ENCODE measurements around the gene UPK3B.
"Not testable (repeated sequence)": the region's sequence is repeated elsewhere in the genome, so short reads cannot be mapped to it uniquely, and the experiment has no call there.

UPK3B gene

DNA sequence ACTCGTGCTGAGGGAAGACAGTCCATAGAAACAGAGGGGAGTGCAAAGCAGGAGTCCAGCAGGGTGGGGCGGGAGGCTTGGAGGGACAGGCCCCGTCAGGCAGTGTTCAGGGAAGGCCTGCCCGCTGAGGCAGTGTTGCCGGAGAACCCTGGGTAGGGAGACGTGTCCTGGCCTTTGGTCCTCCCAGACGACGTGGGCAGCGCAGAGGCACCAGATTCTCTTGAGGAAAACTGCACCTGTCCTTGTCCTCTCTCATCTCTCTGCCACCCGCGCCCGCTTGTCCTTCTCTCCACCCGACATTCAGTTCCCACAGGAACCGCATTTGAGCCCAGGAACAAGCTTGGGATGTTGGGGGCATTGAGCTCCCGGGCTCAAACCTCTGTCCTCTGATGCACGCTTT is 14.6 kb upstream of the UPK3B start:
- DNase-seq, result not testable (repeated sequence)

DNA sequence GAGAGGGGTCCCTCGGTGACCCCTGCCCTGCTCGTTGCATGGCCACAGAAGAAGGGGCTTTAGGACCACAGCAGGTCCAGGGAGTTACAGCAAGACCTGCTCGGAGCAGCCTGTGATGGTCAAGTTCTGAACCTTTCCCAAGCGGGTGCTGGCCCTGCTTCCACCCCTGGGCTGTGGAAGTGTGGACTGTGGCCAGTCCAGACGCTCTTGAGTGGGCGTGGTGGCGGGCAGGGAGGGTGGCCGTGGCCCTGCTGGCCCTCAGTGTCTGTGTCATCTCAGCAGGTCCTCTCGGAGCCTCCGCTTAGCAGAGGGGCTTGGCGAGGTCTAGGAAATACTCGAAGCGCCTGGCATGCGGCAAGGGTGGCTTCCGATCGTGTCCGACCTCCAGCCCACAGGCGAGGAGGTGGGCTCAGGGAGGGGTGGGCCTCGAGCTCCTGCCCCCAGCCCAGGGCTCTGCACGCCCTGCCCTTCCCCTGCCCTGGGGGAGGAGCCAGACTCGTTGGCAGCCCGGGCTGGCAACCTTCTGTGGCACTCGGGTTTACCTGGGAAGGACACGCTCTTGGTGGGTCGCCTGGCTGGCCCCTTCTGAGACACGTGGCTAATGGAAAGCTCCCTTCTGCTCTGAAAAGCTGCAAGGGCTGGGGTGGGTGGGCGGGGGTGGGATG is 12.3 kb upstream of the UPK3B start:
- not testable (repeated sequence) for DNase-seq

DNA sequence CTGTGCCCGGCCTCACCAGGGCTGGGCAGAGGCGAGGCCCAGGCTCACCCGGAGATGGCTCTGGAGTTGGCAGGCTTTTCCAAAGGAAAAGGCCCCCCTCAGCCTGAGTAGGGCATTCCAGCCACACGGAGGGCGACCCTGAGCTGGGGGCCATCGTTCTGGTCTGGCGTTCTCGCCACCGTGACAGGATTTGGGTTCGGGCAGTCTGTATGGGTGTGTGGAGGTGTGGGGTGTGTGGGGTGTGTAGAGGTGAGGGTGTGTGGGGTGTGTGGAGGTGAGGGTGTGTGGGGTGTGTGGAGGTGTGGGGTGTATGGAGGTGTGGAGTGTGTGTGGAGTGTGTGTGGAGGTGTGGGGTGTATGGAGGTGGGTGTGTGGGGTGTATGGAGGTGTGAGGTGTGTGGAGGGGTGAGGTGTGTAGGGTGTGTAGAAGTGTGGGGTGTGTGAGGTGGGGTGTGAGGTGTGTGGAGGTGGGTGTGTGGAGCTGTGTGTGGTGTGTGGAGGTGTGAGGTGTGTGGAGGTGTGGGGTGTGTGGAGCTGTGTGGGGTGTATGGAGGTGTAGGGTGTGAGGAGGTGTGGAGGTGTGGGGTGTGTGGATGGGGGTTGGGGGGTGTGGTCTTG is 11.7 kb upstream of the UPK3B start:
- DNase-seq, result not testable (repeated sequence)

DNA sequence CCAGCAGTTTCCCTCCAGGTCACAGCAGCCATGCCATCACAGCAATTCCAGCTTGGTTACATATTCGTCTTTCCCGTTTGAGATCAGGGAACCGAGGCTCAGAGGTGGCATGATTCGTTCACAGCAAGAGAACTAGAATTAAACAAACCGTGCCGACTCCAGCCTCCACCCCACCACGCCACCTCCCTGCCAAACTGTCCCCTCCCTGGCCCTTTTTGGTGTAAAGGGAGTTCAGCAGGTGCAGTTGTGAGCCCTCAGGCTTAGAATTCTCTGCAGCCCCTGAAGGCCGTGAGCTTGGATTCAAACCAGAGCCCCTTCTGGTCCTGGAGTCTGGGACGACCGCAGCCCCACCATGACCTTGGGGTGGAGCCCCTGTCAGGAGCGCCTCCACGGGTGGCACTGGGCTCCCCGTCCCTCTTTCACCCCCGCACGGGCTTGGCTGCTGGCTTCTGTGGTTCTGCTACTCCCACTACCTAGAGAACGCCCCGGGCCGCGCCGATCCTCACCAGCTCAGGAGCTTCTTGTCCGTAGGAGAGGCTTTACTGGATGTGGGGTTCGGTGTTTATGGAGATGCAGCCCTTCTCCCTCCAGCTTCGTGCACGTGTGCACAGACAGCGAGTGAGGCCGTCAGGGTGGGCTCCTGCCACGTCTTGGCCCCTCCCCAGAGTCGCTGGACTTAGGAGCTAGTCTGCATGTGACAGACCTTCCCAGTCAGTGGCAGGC is 11.0 kb upstream of the UPK3B start:
- not testable (repeated sequence) for DNase-seq

DNA sequence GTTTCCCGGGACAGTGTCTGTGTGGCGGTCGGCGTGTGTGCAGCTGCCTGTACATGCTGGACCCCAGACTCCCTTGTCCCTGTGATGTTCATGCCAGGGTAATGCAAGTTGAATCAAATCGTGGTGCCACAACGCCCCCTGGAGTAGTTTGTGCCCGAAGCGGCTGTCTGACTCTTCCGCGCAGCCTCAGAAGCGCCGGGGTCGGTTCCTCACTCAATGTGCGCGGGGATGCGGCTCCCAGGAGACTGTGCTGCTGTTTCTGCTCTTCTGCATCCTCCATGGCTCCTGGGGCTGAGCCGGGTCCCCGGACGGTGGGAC is 10.5 kb upstream of the UPK3B start:
- DNase-seq, result not testable (repeated sequence)

DNA sequence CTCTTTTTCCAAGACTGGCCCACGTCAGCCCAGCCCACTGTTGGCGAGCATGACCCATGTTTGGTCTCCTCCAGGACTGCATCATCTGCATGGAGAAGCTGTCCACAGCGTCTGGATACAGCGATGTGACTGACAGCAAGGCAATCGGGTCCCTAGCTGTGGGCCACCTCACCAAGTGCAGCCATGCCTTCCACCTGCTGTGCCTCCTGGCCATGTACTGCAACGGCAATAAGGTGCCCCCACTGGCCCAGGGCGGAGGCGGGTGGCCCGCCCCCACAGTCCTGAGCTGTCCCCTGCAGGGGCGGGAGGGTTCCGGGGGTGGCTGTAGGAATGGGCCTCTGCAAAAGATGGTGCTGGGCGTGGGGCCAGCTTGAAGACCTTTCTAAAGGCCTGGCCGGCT is 8.1 kb upstream of the UPK3B start:
- DNase-seq, result not testable (repeated sequence)

DNA sequence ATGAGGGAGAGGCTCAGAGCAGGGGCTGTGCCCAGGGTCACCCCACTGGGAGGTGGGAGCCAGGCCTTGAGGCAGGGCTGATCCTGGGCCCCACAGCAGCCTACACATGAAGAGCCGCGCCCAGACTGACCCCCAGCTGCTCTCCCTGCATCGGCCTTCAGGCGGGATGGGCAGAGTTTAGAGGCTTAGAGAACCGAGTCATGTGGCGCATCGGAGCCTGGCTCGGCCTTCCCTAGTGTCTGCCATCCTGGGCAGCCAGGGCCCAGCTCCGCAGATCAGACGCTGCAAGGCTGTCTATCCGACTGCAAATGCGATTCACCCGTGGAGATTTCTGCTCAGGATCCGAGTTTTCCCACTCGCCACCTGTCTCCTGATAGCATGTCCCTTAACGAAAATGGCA is 7.5 kb upstream of the UPK3B start:
- DNase-seq, result not testable (repeated sequence)

DNA sequence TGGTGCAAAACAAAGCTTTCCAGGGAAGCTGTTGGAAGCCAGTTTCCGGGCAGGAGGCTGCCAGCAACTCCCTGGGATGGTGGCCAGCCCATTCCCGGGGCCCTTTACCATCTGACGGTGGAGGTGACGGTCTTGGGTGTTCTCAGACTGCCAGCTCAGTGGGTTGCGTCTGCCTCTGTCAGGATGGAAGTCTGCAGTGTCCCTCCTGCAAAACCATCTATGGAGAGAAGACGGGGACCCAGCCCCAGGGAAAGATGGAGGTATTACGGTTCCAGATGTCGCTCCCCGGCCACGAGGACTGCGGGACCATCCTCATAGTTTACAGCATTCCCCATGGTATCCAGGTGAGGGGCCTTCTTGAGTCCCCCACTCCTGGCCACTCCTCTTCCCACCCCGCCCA is 7.1 kb upstream of the UPK3B start:
- DNase-seq, result not testable (repeated sequence)

DNA sequence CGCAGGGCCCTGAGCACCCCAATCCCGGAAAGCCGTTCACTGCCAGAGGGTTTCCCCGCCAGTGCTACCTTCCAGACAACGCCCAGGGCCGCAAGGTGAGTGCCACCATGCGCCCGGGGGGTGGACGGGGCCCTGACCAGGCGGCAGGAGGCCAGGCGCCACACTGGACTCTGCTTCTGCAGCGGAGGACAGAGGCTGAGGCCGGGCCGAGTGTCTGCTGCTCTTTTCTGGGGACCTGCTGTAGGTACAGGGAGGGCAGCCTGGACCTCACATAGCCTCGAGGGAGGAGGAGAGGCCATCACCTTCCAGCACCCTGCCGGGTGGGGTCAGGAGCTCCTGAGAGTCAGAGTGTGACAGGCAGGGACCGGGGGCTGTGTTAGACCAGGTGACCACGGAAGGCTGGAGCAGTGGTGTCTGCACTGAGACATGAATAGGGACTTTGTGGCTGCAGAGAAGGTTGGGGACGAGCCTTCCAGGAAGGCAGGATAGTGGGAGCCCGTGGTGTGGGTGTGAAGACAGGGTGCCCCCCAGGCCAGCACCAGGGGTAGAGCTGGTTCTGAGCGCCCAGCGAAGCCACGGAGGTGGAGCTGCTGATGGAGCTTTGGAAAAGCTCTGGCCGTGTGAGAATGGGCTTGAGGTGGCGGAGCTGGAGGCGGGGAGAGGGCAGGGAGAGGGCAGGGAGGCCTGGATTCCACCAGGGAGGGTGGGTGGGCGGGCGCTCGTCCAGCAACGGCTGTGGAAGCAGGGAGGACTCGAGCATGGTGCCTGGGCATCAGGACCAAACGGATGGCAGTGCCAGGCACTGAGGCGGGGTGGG is 5.8 kb upstream of the UPK3B start:
- DNase-seq, result not testable (repeated sequence)

DNA sequence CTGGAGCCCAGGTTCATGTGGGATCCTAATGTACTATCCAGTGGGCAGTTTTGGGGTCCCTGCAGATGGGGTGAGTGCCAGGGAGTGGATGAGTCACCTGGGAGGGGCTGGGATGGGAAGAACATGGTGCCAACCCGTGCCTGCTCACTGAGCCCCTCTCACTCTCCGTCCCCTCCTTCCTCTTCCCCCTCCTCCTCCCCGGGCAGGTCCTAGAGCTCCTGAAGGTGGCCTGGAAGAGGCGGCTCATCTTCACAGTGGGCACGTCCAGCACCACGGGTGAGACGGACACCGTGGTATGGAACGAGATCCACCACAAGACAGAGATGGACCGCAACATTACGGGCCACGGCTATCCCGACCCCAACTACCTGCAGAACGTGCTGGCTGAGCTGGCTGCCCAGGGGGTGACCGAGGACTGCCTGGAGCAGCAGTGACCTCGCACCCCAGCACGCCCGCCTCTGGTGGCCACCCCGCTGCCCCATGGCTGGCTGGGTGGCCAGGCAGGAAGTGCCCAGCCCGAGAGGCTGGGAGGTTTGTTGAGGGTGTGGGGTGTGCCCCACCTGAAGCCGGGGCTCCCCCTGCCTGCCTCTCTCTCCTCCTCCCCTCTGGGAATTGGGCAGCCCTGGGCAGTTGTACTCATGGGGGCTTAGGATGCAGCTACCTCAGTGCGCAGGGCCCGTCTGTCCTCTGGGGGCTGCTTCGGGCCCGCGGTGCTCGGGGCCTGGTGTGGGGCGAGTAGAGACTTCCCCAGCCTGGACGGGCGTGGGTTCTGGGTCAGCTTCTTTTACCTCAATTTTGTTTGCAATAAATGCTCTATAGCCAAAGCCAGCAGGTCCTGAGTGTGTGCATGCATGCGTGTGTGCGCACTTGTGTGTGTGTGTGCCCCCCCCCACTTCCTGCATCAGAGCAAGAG is 4.9 kb upstream of the UPK3B start:
- no peak for DNase-seq

DNA sequence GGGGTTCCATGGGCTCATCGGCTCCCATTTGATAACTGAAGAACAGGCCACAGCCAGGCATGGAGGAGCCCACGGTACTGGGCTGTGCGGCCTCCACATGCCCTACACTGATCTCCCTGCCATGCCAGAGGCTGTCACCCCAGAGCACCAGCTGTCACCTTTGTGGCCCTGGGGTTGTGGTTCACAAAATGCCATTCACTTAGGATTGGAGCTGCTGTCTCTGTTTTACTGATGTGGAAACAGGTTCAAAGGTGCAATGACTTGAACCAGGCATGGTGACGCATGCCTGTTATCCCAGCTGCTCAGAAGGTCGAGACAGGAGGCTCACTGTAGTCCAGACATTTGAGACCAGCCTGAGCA is 4.3 kb upstream of the UPK3B start:
- no peak for DNase-seq

DNA sequence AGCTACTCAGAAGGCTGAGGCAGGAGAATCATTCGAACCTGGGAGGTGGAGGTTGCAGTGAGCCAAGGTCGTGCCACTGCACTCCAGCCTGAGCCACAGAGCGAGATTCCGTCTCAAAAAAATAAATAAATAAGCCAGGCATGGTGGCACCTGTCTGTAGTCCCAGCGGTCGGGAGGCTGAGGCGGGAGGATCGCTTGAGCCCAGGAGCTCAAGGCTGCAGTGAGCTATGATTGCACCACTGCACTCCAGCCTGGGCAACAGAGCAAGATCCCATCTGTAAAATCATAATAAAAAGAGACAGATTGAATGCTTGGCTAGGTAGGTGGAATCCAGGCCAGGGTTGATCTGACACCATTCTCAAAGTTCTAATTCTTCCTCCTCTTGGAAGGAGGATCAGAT is 3.7 kb upstream of the UPK3B start:
- DNase-seq, result not testable (repeated sequence)

DNA sequence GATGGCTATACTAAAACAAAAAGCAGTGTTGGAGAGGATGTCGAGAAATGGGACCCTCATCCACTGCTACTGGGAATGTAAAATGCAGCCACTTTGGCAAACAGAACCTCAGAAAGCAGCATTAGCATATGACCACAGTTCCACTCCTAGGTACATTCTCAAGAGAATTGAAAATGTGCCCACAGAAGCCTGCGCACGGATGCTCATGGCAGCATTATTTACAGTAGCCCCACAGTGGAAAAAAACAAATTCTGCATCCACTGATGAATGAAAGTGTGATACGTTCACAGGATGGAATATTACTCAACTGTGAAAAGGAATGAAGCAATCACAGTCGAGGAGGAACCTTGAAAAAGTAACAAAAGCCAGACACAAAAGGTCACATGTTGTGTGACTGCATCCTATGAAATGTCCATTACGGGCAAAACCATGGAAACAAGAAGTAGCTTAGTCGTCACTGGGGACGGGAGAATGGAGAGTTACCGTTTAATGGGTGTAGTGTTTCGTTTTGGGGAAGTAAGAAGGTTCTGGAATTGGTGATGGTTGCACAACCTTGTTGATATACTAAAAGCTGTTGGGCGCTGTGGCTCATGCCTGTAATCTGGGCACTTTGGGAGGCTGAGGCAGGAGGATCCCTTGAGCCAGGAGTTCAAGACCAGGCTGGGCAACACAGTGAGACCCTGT is 2.5 kb upstream of the UPK3B start:
- DNase-seq, result no peak

DNA sequence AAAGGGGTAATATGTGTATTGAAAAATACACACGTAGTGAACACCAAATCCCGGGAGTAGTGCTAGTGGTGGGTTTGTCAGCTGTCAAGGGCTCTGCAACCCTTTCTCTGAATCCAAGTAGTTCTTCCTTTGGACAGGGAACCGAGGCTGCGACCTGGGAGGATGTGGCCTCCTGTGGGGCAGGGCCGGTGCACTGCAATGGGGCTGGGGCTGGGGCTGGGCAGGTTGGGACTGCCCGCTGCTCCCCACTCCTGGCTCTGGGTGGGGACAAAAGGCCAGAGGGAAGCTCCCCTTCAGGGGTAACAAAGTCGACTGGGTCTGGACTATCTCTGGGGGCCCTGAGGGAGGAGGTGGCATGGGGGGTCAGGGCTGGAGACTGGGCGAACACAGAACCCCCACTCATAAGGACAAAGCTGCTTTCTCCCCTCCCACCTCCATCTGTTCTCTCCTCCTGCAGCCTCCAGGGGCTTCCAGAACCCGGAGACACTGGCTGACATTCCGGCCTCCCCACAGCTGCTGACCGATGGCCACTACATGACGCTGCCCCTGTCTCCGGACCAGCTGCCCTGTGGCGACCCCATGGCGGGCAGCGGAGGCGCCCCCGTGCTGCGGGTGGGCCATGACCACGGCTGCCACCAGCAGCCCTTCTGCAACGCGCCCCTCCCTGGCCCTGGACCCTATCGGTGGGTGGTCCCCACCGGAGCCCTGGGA is 1.0 kb downstream of the UPK3B start:
- DNase-seq, result not testable (repeated sequence)

DNA sequence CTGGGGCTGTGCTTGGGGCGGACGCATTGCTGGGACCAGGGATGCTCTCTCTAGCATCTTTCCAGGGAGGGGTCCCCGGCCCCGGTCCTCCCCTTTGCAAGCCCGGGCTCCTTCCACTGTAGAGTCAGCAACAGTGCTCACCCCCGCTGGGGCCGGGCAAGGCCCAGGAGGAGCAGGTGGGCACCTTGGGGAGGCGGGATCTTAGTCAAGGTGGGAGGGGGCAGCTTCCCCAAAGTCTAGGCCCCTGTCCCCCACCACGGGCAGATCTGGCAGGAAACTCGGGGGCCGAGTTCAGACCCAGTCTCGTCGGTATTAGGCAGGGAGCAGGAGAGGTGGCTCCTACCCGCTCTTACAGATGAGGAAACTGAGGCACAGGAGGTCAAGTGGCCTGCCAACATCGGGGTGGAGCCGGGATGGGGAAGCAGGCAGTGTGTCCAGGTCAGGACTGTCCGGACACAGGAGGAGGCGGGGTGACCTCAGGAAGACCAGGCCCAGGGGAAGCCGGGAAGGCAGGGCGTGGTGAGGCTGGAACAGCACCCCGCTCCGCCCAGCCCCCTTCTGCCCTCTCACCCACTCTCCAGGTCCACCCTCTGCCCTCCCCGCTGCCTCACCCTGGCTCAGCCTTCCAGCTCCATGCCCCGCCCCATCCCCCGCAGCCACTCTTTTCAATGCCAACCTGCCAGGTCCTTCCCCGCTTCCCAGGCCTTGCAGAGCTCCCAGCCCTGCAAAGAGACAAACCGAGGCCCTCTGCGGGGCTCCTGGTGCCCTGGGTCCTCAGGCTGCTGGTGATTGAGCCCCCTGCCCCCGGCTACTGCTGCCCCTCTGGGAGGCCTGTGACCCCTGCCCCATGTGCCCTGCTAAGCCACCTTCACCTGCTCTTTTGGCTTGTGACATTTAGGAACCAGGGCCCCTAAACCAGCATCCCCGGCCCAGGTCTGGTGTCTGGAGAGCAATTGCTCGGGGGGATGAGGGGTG is 1.8 kb downstream of the UPK3B start:
- not testable (repeated sequence) for DNase-seq

DNA sequence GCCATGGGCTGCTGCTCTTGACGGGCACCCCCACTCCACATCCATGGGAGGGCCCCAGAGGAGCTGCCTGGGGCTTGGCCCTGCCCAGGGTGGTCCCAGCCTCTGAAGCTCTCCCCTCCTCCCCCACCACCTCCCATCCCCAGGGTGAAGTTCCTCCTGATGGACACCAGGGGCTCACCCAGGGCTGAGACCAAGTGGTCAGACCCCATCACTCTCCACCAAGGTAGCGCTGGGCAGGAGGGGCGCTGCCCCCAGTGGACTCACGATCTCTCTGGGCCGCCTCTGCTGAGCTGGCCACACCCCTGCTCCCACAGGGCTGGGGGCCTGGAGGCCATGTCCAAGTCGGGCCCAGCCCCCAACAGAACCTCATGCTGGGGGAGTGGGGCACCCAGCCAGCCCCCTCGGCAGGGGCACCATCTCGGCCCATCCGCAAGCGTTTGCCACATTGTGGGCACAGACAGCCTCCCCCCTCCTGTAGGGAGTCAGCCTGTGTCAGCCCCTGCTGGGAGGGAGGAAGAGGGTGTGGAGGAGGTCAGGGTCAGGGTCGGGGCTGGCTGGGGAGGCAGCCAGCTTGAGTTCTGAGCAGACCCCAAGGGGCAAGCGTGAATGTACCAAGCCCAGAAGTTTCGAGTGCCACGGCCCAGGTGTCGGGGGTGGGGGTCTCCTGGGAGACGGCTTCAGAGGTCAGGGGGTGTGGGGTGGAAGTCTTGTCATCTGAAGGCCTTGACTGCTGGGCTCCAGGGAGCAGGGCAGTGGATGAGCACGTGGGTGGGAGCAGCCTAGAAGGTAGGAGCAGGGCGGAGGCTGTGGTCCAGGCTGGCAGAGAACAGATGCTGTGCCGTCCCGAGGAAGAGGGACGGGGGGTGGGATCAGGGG is 2.8 kb downstream of the UPK3B start:
- no peak for DNase-seq

DNA sequence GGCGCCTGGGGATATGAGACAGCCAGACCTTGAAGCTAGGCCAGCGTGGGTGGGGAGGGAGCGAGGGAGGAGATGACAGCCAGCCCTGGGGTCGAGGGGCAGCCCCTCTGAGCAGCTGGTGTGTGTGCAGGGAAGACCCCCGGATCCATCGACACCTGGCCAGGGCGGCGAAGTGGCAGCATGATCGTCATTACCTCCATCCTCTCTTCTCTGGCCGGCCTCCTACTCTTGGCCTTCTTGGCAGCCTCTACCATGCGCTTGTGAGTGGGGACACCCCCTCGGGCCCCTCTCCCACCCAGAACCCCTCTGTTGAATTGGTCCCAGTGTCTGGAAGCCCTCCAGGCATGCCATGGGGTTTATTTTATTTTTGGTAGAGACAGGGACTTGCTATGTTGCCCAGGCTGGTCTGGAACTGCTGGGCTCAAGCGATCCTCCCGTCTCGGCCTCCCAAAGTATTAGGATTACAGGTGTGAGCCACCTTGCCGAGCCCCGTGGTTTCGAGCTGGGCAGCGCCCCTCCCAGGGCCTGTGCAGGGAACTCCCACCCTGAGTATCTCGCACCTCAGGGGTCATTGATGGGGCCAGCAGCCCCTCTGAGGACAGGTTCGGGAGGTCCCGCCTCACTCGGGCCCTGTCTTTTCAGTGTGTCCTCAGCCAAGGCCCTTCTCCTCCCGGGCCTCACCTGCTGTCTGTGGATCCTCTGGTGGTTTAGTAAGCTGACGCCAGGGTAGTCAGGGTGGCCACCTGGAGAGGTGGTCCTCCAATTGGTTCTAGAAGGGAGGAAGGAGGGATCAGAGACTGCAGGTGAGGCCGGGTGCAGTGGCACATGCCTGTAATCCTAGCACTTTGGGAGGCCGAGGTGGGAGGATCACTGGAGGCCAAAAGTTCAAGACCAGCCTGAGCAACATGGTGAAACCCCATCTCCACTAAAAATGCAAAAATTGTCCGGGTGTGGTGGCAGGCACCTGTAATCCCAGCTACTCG is 3.8 kb downstream of the UPK3B start:
- no peak for DNase-seq
